ENCODE results near the gene GNAZ.

GNAZ gene

GRCh38 chr22:23071230-23072076 lies 1.1 kb downstream of the GNAZ start:
- Histone ChIP-seq H3K4me2 (ENCODE audit: low read length) (peak overlapping the region; percentile 72), H3F3A (ENCODE audit: control insufficient read depth, insufficient read depth) (no peaks in the 10 kb centered on the region), H3K4me1 (ENCODE audit: control insufficient read depth, low read length) (peaks cover 59% of the 10 kb centered on the region), H4K20me1 (ENCODE audit: control insufficient read depth, insufficient read depth, low read depth, low read length) (peaks cover 6% of the 10 kb centered on the region; the same call in 1 of the 2 replicates), H3K27ac (ENCODE audit: low read depth, low read length) (no peak overlapping the region), H3K4me3 (ENCODE audit: low read length) (peak overlapping the region; percentile 83), H3K9me3 (ENCODE audit: control insufficient read depth, insufficient read depth, low read length) (no peaks in the 10 kb centered on the region), H3K79me2 (ENCODE audit: control insufficient read depth, low read length) (peaks cover 32% of the 10 kb centered on the region), H3K9me2 (replicated peaks; ENCODE audit: control insufficient read depth, low read length) (no peaks in the 10 kb centered on the region), H3K36me3 (ENCODE audit: control insufficient read depth, low read length) (peaks cover 2% of the 10 kb centered on the region; the same call in 1 of the 2 replicates), H3K27me3 (ENCODE audit: control insufficient read depth, low read length) (peaks cover 4% of the 10 kb centered on the region)
- TF ChIP-seq EZH2phosphoT487 (IDR thresholded peaks at IDR 0.05; ENCODE audit: borderline replicate concordance, low read length) (no peak), CTCF (IDR thresholded peaks at IDR 0.05; ENCODE audit: low read depth, low read length, poor library complexity, severe bottlenecking) (no peak)

DNA sequence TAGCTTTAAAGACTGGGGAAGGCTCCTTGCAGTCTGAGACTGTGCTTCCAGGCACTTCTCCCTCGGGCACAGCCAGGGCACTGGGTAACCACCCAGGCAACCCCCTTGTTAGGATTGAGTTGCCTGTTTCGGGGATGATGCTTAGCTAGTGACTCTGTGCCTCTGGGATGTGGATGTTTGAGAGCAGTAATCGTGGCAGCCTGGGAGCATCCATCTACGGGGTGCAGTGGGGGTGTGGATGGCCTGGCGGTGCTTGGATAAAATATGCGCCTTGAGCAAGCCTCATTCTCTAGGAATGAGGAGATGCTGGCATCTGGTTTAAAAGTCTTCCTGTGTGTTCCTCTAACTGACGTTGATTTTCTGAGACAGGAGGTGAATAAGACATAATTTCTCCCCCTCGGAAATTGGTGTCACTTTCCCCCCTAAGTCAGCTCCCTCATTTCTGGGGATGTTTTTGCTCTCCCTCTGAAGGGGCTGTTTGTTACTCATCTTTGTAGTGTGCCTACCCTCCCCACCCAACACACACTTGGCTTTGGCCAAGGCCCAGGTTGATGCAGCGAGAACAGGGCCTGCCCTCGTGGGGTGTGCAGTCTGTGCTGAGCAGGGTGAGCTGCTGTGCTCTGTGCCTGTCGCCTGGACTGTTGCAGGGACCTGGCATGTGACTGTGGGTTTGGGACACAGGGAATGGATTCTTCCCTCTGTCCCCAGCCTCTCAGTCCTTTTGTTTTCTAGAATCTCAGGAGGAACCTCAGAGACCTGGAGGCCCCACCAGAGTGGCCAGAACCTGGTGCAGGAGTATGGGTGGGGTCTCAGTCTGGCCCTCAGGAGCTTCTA lies 2.0 kb downstream of the GNAZ start:
- TF ChIP-seq EZH2phosphoT487 (IDR thresholded peaks at IDR 0.05; ENCODE audit: borderline replicate concordance, low read length): no peak
- TF ChIP-seq CTCF (IDR thresholded peaks at IDR 0.05; ENCODE audit: low read depth, low read length, poor library complexity, severe bottlenecking): no peak
- Histone ChIP-seq H3K4me1 (ENCODE audit: control insufficient read depth, low read length) (peaks cover 51% of the 10 kb centered on the region), H3K9me3 (ENCODE audit: control insufficient read depth, insufficient read depth, low read length) (no peaks in the 10 kb centered on the region), H3K4me2 (ENCODE audit: low read length) (peak overlapping the region; percentile 72; the same call in 1 of the 2 replicates), H3K4me3 (ENCODE audit: low read length) (peak overlapping the region; percentile 83; the same call in 1 of the 2 replicates), H3K27me3 (ENCODE audit: control insufficient read depth, low read length) (peaks cover 4% of the 10 kb centered on the region), H3K9me2 (replicated peaks; ENCODE audit: control insufficient read depth, low read length) (no peaks in the 10 kb centered on the region), H4K20me1 (ENCODE audit: control insufficient read depth, insufficient read depth, low read depth, low read length) (peaks cover 6% of the 10 kb centered on the region; the same call in 1 of the 2 replicates), H3F3A (ENCODE audit: control insufficient read depth, insufficient read depth) (no peaks in the 10 kb centered on the region), H3K27ac (ENCODE audit: low read depth, low read length) (no peak overlapping the region), H3K36me3 (ENCODE audit: control insufficient read depth, low read length) (peaks cover 2% of the 10 kb centered on the region; the same call in 1 of the 2 replicates), H3K79me2 (ENCODE audit: control insufficient read depth, low read length) (peaks cover 32% of the 10 kb centered on the region)

- H3K36me3 ChIP-seq (ENCODE audit: control insufficient read depth, low read length): peaks cover 2% of the 10 kb centered on the region; the same call in 1 of the 2 replicates
- H3K4me1 ChIP-seq (ENCODE audit: control insufficient read depth, low read length): peaks cover 47% of the 10 kb centered on the region
- no peaks in the 10 kb centered on the region for H3K9me2 ChIP-seq (replicated peaks; ENCODE audit: control insufficient read depth, low read length)
- no peak overlapping the region for H3K4me3 ChIP-seq (ENCODE audit: low read length)
- no peak overlapping the region for H3K27ac ChIP-seq (ENCODE audit: low read depth, low read length)
- H3K4me2 ChIP-seq (ENCODE audit: low read length): no peak overlapping the region
- TF ChIP-seq CTCF (IDR thresholded peaks at IDR 0.05; ENCODE audit: low read depth, low read length, poor library complexity, severe bottlenecking): no peak
- no peak for TF ChIP-seq EZH2phosphoT487 (IDR thresholded peaks at IDR 0.05; ENCODE audit: borderline replicate concordance, low read length)
- peaks cover 35% of the 10 kb centered on the region for H3K79me2 ChIP-seq (ENCODE audit: control insufficient read depth, low read length)
- H3F3A ChIP-seq (ENCODE audit: control insufficient read depth, insufficient read depth): no peaks in the 10 kb centered on the region
- H3K9me3 ChIP-seq (ENCODE audit: control insufficient read depth, insufficient read depth, low read length): no peaks in the 10 kb centered on the region
- peaks cover 4% of the 10 kb centered on the region for H3K27me3 ChIP-seq (ENCODE audit: control insufficient read depth, low read length)
- H4K20me1 ChIP-seq (ENCODE audit: control insufficient read depth, insufficient read depth, low read depth, low read length): peaks cover 6% of the 10 kb centered on the region; the same call in 1 of the 2 replicates
These were observed 2.7 kb downstream of the GNAZ start for GRCh38 chr22:23072911-23073491.
